ENCODE results near the gene LHFPL2. TPM values are rescaled to one million over a fixed set of nuclear protein-coding genes. Genes with fewer than 3 reads are reported as not detected.
"Not testable (repeated sequence)": the region's sequence is repeated elsewhere in the genome, so short reads cannot be mapped to it uniquely, and the experiment has no call there.

The LHFPL2 gene, protein sequence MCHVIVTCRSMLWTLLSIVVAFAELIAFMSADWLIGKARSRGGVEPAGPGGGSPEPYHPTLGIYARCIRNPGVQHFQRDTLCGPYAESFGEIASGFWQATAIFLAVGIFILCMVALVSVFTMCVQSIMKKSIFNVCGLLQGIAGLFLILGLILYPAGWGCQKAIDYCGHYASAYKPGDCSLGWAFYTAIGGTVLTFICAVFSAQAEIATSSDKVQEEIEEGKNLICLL
- not detected for total RNA-seq

DNA sequence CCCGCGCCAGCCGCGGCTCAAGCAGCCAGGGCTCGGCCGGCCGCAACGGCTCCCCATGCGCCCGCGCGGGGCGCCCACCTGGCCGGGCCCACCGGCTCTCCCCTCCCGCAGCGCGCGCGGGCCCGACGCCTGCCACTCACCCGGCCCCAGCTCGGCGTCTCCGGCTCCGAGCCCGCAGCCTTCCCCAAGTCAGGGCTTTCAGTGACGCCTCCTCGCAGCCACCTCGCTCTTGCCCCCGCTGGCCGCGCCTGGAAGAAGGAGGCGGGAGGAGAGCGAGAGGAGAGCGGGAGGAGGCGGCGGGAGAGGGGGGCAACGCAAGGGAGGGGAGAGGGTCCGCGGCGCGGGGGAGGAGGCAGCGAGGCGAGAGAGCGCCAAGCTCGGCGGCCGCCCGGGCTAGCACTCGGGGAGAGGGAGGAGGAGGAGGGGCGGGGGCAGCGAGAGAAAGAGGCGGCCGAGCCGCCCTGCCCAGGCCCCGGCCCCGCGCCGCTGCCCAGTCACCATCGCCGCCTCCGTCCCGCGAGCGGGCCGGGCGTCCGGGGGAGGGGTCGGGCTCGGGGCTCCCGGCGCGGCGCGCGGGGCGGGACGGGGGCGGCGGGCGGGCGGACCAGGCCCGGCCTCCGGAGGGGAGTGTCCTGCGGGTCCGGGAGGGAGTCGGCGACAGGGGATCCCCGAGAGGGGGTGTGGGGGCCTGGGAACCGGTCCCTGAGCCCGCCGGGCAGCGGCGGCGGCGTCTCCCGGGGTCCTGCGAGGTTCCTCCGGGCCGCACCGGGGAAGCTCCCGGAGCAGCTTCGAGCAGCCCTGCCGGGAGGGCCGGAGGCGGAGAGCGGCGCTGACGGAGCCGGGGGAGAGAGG is at the start of gene LHFPL2:
Gene LHFPL2, minus strand, starts transcription at position 414 of the 852 bp plus-strand sequence. CDS start 138,559 bp downstream, outside the sequence.
- peak within 1 kb of the TSS; percentile 60 for H3K4me3 Mint-ChIP-seq
- peaks cover 12% of the 10 kb centered on the region for H3K4me1 Mint-ChIP-seq
- CTCF ChIA-PET, result no interaction called here
- no peak within 1 kb of the TSS for H3K27ac Mint-ChIP-seq
- H3K9me3 Mint-ChIP-seq (ENCODE audit: low read depth), result no peaks in the 10 kb centered on the region
- peaks cover 65% of the 10 kb centered on the region for H3K27me3 Mint-ChIP-seq
- H3K36me3 Mint-ChIP-seq, result no peaks in the 10 kb centered on the region
- ATAC-seq (peak; percentile 76), DNase-seq (no peak)

DNA sequence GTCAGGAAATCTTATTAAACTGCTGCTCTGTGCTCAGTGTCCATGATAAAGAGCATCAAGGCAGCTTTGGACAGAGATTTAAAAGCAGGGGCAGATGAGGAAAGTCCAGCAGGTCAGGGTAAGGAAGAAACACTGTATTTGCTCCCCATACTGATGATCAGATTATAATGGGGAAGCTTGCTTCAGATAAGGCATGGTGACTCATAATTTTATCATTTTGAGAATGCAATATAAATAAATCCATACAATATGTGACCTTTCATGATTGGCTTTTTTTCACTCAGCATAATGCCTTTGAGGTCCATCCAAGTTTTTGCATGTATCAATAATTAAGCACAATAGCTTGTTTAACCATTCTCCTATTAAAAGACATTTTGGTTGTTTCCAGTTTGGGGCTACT is 48.1 kb upstream of the LHFPL2 start:
- no peak for ATAC-seq
- CTCF ChIA-PET, result no interaction called here
- no peaks in the 10 kb centered on the region for H3K9me3 Mint-ChIP-seq (ENCODE audit: low read depth)
- H3K4me1 Mint-ChIP-seq, result no peaks in the 10 kb centered on the region
- no peak overlapping the region for H3K4me3 Mint-ChIP-seq
- H3K27ac Mint-ChIP-seq, result no peak overlapping the region
- H3K27me3 Mint-ChIP-seq, result peaks cover 17% of the 10 kb centered on the region
- H3K36me3 Mint-ChIP-seq, result no peaks in the 10 kb centered on the region
- no peak for DNase-seq

DNA sequence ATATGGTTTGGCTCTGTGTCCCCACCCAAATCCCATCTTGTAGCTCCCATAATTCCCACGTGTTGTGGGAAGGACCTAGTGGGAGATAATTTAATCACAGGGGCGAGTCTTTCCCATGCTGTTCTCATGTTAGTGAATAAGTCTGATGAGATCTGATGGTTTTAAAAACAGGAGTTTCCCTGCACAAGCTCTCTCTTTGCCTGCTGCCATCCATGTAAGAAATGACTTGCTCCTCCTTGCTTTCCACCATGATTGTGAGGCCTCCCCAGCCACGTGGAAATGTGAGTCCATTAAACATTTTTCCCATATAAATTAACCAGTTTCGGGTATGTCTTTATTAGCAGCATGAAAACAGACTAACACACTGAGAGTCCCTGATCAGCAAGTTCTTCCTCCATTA is 47.5 kb upstream of the LHFPL2 start:
- H3K4me3 Mint-ChIP-seq; DNase-seq; H3K27ac Mint-ChIP-seq; H3K9me3 Mint-ChIP-seq (ENCODE audit: low read depth); ATAC-seq; H3K36me3 Mint-ChIP-seq; CTCF ChIA-PET; H3K4me1 Mint-ChIP-seq: not testable (repeated sequence)
- H3K27me3 Mint-ChIP-seq, result peaks cover 20% of the 10 kb centered on the region

DNA sequence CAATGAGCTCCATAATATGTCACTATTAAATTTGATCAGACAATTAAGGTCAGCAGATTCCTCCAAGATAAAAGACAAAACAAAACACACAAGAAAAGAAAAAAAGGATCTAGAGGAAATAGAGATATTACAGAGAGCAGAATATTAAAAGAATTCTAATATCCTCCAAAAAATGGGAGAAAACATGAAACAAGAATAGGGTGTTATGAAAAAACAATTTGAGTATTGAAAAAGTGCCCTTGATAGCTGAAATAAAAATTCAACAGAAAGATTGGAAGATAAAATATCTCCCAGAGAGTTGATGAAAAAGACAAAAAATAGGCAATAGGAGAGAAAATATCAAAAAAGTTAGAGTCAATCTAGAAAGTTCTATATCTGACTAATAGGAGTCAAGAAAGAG is 44.8 kb upstream of the LHFPL2 start:
- Mint-ChIP-seq H3K36me3 (no peaks in the 10 kb centered on the region), H3K27me3 (peaks cover 34% of the 10 kb centered on the region), H3K9me3 (ENCODE audit: low read depth) (no peaks in the 10 kb centered on the region), H3K27ac (no peak overlapping the region), H3K4me1 (no peaks in the 10 kb centered on the region), H3K4me3 (no peak overlapping the region)
- DNase-seq (no peak), ATAC-seq (no peak)
- CTCF ChIA-PET, result no interaction called here

DNA sequence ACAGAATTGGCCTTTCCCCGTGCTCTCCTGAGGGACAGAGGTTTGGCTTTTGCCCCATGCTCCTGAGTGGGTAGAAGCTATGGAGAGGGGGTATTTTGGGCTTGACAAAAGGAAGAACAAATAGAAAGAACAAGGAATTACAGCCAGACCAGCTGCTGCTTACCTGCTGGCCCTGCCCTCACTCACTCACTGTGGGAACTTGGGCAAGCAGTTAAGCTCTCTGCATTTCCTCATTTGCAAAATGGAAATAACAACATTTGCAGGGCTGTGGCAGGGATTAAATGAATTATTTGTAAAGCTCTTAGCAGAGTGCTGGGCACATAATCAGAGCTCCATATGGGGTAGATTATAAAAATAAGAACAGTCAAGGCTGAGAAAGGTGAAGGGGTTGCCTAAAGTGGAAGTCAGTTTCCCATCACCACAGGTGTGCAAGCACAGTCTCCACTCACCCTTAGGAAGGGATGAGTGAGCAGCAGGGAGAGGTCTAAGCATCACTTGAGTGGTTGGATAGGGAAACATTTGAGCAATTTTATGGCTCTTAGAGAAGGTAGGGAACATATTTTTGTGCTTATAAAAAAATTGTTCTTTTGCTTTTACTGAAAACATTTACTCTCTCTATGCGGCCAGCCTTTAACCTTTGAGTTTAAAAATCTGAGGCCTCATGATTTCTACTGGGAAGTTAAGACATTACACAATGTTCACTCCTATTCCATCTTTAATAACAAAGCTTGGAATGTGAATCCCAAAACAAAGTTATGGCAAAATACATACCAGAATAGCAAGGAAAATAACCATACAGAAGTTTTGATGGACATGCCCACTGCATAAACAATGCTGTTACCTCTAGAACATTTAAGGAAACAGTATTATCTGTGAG is 42.8 kb upstream of the LHFPL2 start:
- Mint-ChIP-seq H3K9me3 (ENCODE audit: low read depth) (no peaks in the 10 kb centered on the region), H3K36me3 (no peaks in the 10 kb centered on the region), H3K27me3 (peaks cover 38% of the 10 kb centered on the region), H3K4me3 (no peak overlapping the region), H3K4me1 (no peaks in the 10 kb centered on the region), H3K27ac (no peak overlapping the region)
- no peak for DNase-seq
- ATAC-seq, result no peak
- CTCF ChIA-PET, result no interaction called here

DNA sequence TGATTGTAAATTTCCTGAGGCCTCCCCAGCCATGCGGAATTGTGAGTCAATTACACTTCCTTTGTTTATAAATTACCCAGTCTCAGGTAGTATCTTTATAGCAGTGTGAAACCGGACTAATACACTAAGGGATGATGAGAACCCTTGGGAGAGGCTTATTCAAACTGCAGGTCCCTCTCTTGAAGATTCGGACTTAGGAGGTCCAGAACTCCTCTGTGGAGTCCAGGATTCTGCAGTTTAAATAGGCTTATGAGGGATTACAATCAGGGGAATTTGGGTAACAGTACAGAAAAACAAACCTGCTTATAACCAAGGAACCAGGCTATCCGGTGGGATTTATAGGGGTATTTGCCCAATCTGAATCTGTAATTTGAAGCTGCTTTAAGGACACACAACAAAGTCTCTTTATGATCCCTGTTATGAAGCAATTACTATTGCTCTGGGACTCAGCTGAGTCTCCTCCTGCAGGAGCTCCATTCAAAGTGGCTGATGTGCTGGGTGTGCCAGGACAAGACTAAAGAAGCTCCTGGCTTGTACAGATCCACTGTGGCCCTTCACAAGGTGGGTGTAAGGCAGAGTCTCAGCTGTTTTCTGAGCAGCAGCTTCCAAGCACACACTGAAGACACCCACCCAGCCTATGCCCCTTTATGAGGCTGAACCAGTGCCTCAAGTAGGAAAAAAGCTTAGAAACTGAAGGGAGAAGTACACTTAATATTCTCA is 41.8 kb upstream of the LHFPL2 start:
- no peaks in the 10 kb centered on the region for H3K9me3 Mint-ChIP-seq (ENCODE audit: low read depth)
- peaks cover 38% of the 10 kb centered on the region for H3K27me3 Mint-ChIP-seq
- H3K4me1 Mint-ChIP-seq, result no peaks in the 10 kb centered on the region
- no peak overlapping the region for H3K4me3 Mint-ChIP-seq
- no peak overlapping the region for H3K27ac Mint-ChIP-seq
- DNase-seq, result no peak
- CTCF ChIA-PET, result no interaction called here
- H3K36me3 Mint-ChIP-seq, result no peaks in the 10 kb centered on the region
- ATAC-seq, result no peak

DNA sequence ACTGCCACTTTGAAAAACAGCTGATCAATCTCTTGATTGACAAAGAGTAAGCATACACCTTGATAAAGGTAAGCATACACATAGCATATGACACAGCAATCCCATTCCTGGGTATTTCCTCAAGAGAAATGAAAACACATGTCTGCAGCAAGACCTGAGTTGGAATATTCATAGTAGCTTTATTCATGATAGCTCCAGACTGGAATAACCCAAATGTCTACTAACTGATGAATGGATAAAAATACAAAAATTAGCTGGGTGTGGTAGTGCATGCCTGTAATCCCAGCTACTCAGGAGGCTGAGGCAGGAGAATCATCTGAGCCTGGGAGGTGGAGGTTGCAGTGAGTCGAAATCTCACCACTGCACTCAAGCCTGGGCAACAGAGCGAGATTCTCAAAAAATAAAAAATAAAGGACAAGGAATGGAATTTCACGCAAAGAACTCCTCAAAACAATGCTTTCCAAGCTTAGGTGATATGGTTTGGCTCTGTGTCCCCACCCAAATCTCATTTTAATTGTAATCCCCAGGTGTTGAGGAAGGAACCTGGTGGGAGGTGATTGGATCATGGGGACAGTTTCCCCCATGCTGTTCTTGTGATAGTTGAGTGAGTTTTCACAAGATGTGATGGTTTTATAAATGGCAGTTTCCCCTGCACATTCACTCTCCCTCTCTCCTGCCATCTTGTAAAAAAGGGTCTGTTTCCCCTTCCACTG is 41.1 kb upstream of the LHFPL2 start:
- Mint-ChIP-seq H3K9me3 (ENCODE audit: low read depth) (no peaks in the 10 kb centered on the region), H3K4me1 (no peaks in the 10 kb centered on the region), H3K4me3 (no peak overlapping the region), H3K27ac (no peak overlapping the region), H3K27me3 (peaks cover 36% of the 10 kb centered on the region), H3K36me3 (no peaks in the 10 kb centered on the region)
- CTCF ChIA-PET, result interaction anchor here (0.6 kb wide), 1 partner anchor 502 kb away, joined by 3 read pairs; no protein-coding TSS in a partner anchor
- DNase-seq (no peak), ATAC-seq (no peak)

DNA sequence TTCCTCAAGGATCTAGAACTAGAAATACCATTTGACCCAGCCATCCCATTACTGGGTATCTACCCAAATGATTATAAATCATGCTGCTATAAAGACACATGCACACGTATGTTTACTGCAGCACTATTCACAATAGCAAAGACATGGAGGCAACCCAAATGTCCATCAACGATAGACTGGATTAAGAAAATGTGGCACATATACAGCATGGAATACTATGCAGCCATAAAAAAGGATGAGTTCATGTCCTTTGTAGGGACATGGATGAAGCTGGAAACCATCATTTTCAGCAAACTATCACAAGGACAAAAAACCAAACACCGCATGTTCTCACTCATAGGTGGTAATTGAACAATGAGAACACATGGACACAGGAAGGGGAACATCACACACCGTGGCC is 38.9 kb upstream of the LHFPL2 start:
- H3K9me3 Mint-ChIP-seq (ENCODE audit: low read depth); H3K4me1 Mint-ChIP-seq; DNase-seq; H3K4me3 Mint-ChIP-seq; H3K27ac Mint-ChIP-seq; CTCF ChIA-PET; H3K36me3 Mint-ChIP-seq; ATAC-seq: not testable (repeated sequence)
- peaks cover 25% of the 10 kb centered on the region for H3K27me3 Mint-ChIP-seq

DNA sequence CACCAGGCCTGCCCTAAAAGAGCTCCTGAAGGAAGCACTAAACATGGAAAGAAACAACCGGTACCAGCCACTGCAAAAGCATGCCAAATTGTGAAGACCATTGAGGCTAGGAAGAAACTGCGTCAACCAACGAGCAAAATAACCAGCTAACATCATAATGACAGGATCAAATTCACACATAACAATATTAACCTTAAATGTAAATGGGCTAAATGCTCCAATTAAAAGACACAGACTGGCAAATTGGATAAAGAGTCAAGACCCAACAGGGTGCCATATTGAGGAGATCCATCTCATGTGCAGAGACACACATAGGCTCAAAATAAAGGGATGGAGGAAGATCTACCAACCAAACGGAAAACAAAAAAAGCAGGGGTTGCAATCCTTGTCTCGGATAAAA is 35.3 kb upstream of the LHFPL2 start:
- DNase-seq; H3K36me3 Mint-ChIP-seq; H3K27me3 Mint-ChIP-seq; H3K4me3 Mint-ChIP-seq; CTCF ChIA-PET; H3K4me1 Mint-ChIP-seq; ATAC-seq; H3K27ac Mint-ChIP-seq; H3K9me3 Mint-ChIP-seq (ENCODE audit: low read depth): not testable (repeated sequence)

DNA sequence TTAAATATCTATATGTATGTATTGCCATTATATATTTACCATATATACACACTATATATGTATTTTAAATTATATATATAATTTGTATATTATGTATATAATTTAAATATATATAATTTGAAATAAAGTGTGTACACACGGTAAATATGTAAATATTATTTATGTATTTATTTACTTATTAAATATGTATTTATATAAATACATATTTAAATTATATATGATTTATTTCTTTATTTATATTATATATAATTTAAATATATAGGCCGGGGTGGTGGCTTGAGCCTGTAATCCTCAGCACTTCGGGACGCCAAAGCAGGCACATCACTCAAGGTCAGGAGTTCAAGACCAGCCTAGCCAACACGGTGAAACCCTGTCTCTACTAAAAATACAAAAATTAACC is 31.3 kb upstream of the LHFPL2 start:
- Mint-ChIP-seq H3K4me1 (no peaks in the 10 kb centered on the region), H3K4me3 (no peak overlapping the region), H3K27me3 (no peaks in the 10 kb centered on the region), H3K27ac (no peak overlapping the region), H3K9me3 (ENCODE audit: low read depth) (no peaks in the 10 kb centered on the region), H3K36me3 (no peaks in the 10 kb centered on the region)
- no peak for ATAC-seq
- no peak for DNase-seq
- CTCF ChIA-PET, result no interaction called here

DNA sequence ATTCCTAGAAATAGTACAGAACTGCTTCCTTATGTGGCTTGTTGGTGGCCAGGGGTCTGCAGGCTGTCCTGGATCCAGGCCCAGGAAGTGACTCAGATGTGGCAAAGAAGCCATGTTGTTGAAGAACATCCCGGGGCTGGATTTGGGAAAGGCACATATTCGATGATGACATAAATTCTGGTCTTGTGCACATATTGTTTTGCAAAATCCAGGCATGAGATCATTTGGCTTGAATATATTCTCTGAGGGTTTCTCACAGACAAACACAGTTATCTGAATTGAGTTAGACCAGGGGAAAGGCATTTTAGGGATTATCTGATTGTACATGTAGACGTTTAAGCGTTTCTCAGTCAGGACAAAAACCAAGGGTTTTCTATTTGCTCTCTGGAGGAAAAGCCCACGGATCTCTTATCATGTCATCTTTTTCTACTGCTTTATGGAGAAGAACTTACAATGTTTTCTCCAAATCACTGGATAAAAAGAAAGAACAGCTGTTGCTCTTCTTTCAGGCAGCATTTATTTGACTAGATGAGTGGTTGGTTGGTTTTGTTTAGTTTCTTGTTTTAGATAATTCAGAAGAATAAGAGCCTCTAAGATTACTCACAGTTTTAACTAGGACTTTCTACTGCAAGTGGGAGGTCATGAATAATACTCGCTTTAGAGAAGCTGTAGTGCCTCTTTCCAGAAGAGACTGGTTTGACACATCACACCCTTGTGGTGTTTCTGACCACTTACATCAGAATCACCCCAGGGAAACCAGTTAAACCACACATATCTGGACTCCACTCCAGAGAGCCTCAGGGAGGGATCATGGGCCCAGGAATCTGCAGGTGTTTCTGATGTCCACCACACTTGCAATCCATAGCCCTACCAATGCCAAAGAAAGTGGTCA is 29.5 kb upstream of the LHFPL2 start:
- H3K9me3 Mint-ChIP-seq (ENCODE audit: low read depth), result no peaks in the 10 kb centered on the region
- no peak overlapping the region for H3K27ac Mint-ChIP-seq
- H3K4me3 Mint-ChIP-seq, result no peak overlapping the region
- H3K36me3 Mint-ChIP-seq, result no peaks in the 10 kb centered on the region
- no peaks in the 10 kb centered on the region for H3K4me1 Mint-ChIP-seq
- no peak for ATAC-seq
- no peak for DNase-seq
- CTCF ChIA-PET, result no interaction called here
- peaks cover 13% of the 10 kb centered on the region for H3K27me3 Mint-ChIP-seq

All from activated CD8-positive, alpha-beta memory T cell treated with anti-CD3 and anti-CD28 coated beads, Interleukin-2, amount 10 ng/mL, durations not matched to agents 7 days and 5 days (primary cell).